GM19372 (cell line): Measurements from ENCODE around the gene CLCN6.

Experiments
- ATAC-seq: cut with Tn5 transposase; IDR thresholded peaks from one replicate; pipeline ENCODE4 v1.9.1; 2021; ENCODE audit warnings: mild to moderate bottlenecking, low read depth, moderate library complexity; ENCODE audit not compliant: unreplicated experiment

CLCN6 gene

DNA sequence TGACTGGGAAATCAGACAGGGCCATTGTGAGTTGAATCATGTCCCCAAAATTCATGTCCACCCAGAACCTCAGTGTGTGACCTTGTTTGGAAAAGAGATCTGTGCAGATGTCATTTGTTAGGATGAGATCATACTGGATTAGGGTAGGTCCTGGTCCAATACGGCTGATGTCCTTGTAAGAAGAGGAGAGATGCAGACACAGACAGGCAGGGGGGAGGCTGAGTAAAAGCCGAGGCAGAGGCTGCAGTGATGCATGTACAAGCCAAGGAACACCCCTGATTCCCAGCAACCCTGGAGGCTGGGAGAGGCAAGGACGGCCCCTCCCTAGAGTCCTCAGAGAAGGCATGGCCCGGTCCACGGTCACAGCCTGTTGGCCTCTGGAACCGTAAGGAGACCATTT lies 68.6 kb downstream of the CLCN6 start:
- no peak for ATAC-seq

DNA sequence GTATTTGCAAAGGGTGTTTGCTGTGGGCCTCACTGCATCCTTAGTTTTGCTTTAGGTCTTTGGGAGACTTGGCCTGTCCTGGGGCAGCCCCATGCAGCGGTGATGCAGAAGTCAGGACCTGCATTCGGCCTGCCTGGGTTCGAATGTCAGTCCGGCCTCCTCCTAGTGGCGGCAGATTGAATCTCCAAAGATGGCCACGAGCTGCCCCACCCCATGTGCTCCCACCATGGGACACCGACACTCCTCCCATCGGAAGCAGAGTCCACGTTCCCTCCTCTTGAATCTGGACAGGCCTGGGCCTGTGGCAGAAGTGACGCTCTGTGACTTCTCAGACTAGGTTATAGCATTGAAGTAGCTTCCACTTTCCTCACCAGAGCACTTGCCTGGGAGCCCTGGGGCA lies 69.1 kb downstream of the CLCN6 start:
- no peak for ATAC-seq

DNA sequence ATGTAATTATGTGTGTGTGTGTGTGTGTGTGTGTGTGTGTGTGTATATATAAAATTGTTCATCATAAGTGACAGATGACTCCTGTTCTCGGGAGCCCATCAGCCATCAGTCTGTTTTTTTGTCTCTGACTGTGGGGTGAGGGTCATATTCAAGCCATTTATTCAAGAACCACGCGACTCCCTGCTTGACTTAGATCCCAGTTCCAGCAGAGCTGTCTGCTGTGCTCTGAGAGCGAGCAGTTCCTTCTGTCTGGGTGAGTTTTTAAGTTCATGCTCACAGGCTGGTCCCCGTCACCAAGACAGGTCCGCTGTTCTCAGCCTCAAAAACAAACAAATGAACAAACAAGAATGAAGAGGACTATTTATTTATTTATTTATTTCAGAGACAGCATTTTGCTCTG lies 71.1 kb downstream of the CLCN6 start:
- no peak for ATAC-seq

DNA sequence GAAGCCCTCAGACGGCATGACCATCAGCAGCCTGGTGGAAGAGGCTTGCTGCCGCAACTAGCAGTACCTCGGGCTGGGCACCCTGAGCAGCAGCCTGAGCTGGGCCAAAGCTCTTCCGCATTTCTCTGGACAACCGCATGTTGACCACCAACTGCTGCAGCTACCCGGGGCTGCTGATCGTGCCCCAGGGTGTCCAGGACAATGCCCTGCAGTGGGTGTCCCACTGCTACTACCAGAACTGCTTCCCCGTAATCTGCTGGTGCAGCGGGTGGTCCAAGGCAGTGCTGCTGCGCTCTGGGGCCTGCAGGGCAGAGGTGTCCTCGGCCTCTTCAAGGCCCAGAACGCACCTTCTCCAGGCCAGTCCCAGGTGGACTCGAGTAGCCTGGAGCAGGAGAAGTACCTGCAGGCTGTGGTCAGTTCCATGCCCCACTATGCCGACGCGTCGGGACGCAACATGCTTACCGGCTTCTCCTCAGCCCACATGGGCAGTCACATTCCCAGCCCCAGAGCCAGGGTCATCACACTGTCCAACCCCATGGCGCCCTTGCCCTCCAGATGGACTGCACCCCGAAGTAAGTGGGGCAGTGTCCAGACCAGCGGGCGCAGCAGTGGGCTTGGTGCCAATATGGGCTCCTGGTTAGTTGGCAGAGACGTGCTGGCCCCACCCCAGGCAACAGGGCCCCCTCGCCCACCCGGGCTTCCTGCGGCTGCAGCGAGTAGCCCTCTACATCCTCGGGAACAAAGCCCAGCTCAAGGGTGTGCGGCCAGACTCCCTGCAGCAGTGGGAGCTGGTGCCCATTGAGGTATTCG lies 72.3 kb downstream of the CLCN6 start:
- ATAC-seq: no peak

DNA sequence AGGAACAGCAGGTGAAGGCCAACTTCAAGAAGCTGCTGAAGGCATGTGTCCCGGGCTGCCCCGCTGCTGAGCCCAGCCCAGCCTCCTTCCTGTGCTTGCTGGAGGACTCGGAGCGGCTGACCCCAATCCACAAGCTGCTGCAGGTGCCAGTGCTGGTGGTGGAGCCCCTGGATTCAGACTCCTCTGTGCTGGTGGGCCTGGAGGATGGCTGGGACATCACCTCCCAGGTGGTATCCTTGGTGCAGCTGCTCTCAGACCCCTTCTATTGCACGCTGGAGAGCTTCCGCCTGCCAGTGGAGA lies 72.8 kb downstream of the CLCN6 start:
- no peak for ATAC-seq

DNA sequence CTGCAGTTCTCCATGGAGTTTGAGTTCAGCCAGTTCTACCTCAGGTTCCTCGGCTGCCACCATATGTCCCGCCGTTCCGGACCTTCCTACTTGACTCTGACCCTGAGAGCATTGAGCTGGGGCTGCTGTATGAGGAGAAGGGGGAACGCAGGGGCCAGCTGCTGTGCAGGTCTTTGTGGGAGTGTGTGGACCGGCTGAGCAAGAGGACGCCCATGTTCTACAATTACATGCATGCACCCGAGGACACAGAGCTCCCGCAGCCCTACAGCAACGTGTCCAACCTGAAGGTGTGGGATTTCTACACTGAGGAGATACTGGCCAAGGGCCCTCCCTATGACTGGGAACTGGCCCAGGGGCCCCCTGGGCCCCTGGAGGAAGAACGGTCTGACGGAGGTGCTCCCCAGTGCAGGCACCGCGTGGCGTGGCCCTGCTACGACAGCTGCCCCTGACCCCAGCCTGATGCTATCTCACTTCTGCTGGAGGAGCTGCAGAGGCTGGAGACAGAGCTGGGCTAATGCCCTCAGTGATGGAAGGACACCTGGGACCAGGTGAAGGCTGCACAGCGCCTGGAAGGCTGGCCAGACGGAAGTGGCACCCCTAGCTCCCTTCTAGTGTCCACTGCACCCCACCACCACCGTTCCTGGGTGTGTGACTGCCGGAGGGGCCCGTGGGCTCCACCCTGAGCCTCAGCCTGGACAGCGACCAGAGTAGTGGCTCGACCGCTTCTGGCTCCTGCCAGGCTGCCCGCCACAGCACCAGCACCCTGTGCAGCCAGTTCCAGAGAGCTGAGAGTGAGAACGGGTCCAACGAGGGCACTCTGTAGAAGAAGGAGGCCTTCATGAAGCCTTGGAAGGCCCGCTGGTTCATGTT lies 73.6 kb downstream of the CLCN6 start:
- no peak for ATAC-seq

DNA sequence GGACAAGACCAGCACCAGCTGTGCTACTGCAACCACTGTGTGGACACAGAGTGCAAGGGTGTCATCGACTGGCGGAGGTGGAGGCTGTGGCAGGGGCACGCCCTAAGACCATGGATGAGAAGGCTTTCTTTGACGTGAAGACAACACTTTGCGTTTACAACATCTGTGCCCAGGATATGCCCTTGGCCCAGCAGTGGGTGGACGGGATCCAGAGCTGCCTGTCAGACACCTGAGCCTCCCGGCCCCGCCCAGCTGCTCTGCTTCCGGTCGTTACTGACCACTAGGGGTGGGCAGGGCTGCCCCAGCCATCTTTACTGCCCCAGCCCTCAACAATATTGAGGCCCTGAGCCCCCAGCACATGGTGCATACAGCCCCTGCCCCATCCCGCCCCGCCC lies 74.2 kb downstream of the CLCN6 start:
- ATAC-seq: no peak

DNA sequence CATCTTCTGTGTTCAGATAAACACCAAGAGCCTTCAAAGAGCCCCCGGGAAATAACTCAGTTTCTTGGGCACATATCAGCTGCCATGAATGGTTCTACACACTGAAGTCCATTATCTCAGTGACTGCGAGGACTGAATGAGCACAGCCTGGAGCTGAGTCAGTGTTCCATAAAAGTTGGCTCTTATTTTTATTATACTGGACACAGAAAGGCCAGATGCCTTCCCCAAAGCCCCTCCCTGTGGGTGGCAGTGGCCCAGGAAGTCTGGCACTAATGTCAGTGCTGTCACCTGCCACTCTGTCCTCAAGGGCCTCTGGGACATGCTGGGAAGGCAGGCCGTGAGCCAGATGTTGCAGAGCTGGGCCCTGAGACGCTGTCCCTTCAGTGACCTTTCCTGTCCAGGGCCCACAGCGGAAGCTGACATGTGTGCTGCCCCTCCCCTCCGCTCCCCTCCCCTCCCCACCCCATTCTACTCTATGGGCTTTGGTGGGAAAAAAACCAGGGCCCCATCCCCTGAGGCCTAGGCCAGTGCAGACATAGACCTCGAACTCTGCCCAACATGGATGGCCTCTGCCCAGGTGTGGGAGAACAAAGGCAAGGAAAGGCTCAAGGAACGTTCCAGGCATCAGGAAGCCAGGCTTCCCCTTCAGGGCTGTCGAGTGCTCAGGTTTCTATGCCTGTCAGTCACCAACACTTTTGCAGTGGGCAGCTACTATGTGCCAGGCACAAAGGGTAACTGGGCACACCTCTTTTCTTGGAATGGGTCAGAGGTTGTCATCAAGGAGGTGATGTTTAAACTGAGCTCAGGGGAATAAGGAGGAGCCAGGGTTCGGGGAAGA lies 75.1 kb downstream of the CLCN6 start:
- ATAC-seq: no peak

DNA sequence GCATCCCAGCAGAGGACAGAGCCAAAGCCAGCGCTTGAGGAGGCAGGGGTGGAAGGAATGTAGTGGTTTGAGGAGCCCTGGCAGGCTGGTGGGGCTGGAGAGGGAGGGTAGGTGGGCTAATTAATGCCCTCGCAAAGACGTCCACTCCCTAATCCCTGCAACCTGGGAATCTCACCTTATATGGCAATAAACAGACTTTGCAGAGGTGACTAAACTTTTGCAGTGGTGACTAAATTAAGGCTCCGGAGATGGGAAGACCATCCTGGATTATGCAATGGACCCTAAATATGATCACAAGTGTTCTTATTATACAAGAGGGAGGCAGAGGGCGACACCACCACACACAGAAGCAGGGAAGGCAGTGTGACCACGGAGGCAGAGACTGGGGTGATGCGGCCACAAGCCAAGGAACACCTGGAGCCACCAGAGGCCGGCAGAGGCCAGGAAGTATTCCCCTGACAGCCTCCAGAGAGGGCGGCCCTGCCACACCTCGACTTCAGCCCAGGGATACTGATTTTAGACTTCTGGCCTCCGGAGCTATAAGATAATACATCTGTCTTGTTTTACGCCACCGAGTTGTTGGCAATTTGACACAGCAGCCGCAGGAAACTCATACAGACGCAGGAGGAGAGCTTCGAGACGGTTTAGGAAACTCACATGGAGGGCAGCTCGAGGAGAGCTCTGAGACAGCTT lies 75.9 kb downstream of the CLCN6 start:
- ATAC-seq: no peak

DNA sequence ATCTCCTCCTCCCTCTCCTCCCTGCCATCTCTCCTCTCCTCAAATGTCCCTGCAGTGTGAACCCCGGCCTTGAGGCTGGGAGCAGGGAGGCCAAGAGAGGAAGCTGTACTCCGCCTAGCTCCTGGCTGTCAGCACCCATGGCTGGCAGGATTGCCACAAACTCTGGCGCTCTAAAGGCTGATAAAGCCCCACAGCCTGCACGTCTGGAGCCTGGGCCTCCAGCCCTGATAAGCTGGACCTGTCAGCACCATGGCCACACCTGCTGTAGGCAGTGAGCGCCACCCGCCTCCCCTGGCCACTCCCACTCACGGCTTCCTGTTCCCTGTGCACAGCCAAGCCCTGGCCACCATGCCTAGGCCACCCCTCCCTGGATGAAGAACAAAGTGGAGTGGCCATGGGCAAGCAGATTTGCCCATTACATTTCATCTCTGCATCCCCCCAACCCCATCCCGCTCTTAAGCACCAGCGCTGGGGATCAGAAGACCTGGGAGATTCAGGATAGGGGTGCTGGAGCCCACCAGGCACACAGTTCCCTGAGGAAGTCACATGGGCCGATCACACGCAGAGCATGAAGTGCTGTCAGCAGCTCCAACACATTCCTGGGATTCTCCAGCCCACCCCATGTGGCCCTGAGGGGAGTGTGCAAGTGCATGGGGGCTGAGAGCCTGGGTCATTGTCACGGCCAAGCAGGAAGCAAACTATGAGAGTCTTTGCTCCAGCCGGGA lies 77.0 kb downstream of the CLCN6 start:
- no peak for ATAC-seq

DNA sequence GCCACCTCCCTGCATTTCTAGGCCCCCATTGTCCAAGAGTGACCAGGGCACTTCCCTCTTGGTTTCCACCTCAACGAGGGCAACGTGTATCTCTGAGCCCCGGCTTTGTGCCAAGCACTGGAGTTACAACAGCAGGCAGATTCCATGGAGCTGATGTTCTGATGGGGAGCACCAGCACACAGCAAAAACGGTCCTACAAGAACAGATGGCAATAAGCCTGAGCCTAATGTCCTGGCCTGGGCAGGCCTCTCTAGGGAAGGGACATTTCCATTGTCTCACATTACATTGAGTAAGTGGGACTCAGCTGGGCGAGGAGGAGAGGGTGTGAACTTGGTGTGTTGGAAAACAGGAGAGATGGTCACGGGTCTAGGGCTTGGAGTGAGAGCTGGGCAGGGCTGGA lies 79.9 kb downstream of the CLCN6 start:
- no peak for ATAC-seq

DNA sequence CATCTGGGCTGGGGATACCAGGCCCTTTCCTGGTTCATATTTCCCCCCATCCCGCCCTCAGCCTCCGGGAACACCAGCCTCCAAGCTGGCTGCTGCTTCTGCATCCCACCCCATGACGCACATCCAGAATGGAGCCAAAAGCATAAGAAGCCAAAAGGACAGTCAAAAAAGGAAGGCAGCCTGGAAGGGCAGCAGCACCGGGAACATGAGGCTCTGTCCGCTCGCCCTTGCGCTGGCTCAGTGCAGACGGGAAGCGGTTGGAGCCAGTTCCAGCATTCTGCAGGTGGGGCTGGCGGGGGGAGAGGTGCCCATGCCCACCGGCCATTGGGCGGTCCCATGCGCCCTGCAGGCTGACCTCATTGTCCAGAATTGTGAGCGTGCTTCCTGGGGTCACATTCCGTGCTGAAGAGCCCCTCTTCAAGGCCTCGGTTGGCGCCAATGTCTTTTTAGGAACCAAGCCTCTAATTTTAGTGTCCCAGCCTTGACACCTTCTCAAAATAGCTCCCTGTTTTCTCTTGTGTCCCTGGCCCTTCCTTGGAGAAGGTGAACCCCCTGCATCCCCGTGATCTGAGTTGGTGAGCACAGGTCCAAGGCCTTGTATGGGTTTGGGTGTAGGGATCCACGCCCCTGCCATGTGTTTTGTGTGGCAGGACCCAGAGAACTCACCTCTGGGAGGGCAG lies 81.1 kb downstream of the CLCN6 start:
- no peak for ATAC-seq

DNA sequence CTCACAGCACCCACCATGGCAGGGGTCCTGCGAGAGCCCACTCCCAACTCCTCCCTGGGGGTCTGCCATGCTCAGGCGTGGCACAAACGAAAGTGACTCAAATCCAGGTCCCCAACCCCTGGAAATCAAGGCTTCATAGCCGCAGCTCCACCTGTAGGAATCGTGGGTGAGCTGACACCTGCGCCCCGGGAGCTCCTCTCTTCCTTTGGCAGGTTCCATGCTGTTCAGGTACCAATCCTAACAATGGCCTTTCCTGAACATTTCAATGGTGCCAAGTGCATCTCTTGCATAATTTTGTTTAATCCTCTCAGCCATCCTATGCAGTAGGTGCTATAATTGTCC lies 81.6 kb downstream of the CLCN6 start:
- no peak for ATAC-seq

DNA sequence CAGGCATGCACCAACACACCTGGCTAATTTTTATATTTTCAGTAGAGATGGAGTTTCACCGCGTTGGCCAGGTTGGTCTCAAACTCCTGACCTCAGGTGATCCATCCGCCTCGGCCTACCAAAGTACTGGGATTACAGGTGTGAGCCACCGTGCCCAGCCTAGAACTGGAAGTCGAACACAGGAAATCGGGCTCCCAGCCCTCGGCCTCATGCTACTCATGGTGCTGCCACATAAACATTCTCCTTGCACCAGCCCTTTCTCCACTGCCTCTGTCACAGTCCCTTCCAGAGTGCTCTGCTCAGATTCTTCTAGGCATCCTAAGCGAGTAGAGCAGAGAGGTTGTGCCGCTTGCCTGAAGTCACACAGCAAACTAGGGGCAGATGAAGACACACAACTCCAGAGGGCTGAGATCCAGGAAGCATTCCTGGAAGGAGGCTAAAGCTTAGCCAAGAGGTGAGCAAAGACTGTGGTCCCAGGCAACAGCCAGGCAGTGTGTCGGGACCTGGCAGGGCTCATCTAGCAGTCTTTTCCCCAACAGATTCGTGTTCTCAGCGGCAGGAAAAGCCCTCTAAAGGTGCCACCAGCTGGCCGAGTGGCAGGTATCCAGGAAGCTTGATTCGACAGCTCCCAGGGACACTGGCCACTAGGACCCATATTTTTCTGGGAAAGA lies 82.3 kb downstream of the CLCN6 start:
- no peak for ATAC-seq

DNA sequence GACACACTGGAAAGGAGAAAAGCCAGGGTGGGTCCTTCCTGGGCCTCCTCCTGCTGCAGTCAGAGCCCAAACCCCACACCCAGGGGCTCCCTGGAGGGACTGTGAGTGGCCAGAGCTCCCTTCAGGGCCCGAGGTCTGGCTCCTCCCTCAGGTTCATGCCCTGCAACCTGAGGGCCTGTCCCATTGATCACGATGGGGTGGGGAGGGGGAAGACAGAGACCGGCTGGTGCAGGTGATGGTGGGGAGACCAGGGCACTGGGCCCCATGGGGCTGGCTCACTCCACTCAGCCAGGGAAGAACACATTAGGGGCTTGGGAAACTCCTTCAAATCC lies 82.9 kb downstream of the CLCN6 start:
- no peak for ATAC-seq

DNA sequence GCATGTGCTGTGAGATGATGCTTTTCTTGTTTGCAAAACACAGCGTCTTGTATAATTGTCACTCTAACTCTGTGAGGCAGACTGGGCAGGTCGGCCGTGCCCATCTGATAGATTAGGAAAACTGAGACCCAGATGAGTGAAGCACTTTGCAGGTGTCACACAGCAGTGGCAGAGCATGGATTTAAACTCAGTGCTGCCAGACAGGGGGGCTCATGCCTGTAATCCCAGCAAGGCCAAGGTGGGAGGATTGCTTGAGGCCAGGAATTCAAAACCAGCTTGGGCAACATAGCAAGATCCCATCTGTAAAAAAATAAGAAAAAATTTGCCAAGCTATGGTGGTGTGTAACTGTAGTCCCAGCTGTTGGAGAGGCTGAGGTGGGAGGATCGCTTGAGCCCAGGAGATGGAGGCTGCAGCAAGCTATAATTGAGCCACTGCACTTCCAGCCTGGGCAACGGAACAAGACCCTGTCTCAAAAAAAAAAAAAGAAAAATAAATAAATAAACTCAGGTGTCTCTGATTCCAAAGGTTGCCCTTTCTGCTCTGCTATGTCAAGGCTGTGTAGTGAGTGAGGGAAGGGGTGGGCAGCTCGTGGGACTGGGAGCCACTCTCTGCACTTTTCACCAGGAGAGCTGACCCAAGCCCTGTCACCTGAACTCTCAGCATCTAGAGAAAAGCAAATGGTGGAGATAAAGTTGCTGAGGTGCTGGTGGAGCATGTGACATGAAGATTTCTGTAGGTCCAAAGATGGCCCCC lies 85.6 kb downstream of the CLCN6 start:
- no peak for ATAC-seq
